ENCODE measurements around the gene ATP6V0B.

Gene ATP6V0B

GRCh38 chr1:43969746-43970466, 4.9 kb upstream of the ATP6V0B start, which contains the start of gene DPH2:
TSS of gene DPH2 (plus strand) at chr1:43970010. CDS start at chr1:43970176, 166 bp downstream.
- H3K27me3 Mint-ChIP-seq (ENCODE audit: low read depth, poor library complexity), result peaks cover 4% of the 10 kb centered on the region
- H3K9me3 Mint-ChIP-seq, result peaks cover 10% of the 10 kb centered on the region

GRCh38 chr1:43970502-43970901, 4.3 kb upstream of the ATP6V0B start:
- Mint-ChIP-seq H3K4me1 (peaks cover 29% of the 10 kb centered on the region), H3K27ac (no peak overlapping the region), H3K4me3 (peak overlapping the region; percentile 97), H3K9me3 (peaks cover 10% of the 10 kb centered on the region), H3K27me3 (ENCODE audit: low read depth, poor library complexity) (peaks cover 4% of the 10 kb centered on the region), H3K36me3 (ENCODE audit: low read depth) (peaks cover 24% of the 10 kb centered on the region)
- no peak for DNase-seq
- no peak for TF ChIP-seq CTCF (IDR thresholded peaks at IDR 0.05)

More at GRCh38 chr1:43969746-43970466, 4.9 kb upstream of the ATP6V0B start, which contains the start of gene DPH2:
- no peak for TF ChIP-seq CTCF (IDR thresholded peaks at IDR 0.05)
- Mint-ChIP-seq H3K4me3 (peak within 1 kb of the TSS; percentile 97), H3K36me3 (ENCODE audit: low read depth) (peaks cover 24% of the 10 kb centered on the region), H3K4me1 (peaks cover 29% of the 10 kb centered on the region), H3K27ac (no peak within 1 kb of the TSS)
- peak; percentile 95 for DNase-seq

- peaks cover 4% of the 10 kb centered on the region for H3K27me3 Mint-ChIP-seq (ENCODE audit: low read depth, poor library complexity)
- TF ChIP-seq CTCF (IDR thresholded peaks at IDR 0.05), result no peak
- H3K9me3 Mint-ChIP-seq, result peaks cover 10% of the 10 kb centered on the region
- no peak for DNase-seq
- no peak overlapping the region for H3K27ac Mint-ChIP-seq
- peak overlapping the region; percentile 97 for H3K4me3 Mint-ChIP-seq
- H3K36me3 Mint-ChIP-seq (ENCODE audit: low read depth), result peaks cover 24% of the 10 kb centered on the region
- H3K4me1 Mint-ChIP-seq, result peaks cover 33% of the 10 kb centered on the region
Measured at GRCh38 chr1:43970911-43971310, 3.8 kb upstream of the ATP6V0B start.

- H3K4me3 Mint-ChIP-seq, result peak overlapping the region; percentile 97
- peaks cover 10% of the 10 kb centered on the region for H3K9me3 Mint-ChIP-seq
- TF ChIP-seq CTCF (IDR thresholded peaks at IDR 0.05), result no peak
- peaks cover 4% of the 10 kb centered on the region for H3K27me3 Mint-ChIP-seq (ENCODE audit: low read depth, poor library complexity)
- H3K4me1 Mint-ChIP-seq, result peaks cover 39% of the 10 kb centered on the region
- no peak overlapping the region for H3K27ac Mint-ChIP-seq
- H3K36me3 Mint-ChIP-seq (ENCODE audit: low read depth), result peaks cover 26% of the 10 kb centered on the region
- DNase-seq, result no peak
Measured at GRCh38 chr1:43971336-43971980, 3.3 kb upstream of the ATP6V0B start.

- TF ChIP-seq CTCF (IDR thresholded peaks at IDR 0.05), result no peak
- Mint-ChIP-seq H3K27ac (no peak overlapping the region), H3K27me3 (ENCODE audit: low read depth, poor library complexity) (peaks cover 4% of the 10 kb centered on the region), H3K4me1 (peaks cover 63% of the 10 kb centered on the region), H3K9me3 (no peaks in the 10 kb centered on the region), H3K4me3 (peak overlapping the region; percentile 93), H3K36me3 (ENCODE audit: low read depth) (peaks cover 26% of the 10 kb centered on the region)
- DNase-seq, result no peak
Measured at GRCh38 chr1:43973981-43974442, 748 bp upstream of the ATP6V0B start.
